ENCODE results near the gene LRWD1.

The LRWD1 gene

DNA sequence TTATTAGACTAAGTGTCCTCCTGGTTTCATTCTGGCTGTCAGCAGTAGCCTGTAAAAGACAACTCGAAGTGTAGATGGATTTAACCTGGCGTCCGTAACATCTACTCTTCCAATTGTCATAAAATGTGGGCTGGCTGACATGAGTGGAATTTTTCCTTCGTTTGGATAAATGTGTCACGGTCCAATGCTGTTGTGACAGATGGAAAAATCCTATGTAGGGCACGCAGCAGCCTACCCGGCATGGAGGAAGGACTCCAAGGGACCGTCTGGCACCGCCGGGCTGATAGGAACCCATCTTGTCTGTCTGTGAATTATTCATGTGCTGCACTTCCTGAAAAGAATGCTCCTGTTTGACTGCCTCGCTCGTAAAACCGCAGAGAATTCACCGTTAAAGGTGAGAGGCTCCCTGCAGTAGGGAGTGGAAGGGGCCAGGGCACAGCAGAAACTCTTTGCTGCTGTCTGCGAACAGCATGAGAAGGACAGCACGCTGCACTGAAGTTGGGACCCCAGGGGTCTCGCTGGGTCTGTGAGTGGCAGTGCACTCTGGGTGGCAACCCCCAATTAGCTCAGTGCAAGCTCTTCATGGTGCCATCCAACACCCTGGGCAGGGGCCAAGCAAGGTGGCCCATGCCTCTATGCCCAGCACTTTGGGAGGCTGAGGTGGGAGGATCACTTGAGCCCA is 33.0 kb upstream of the LRWD1 start:
- no peaks in the 10 kb centered on the region for H3K9me3 ChIP-seq (ENCODE audit: insufficient read depth, low read length, severe bottlenecking)
- H2AFZ ChIP-seq (ENCODE audit: low read depth, low read length): no peak overlapping the region
- ATAC-seq (ENCODE audit: insufficient read depth, low read depth): no peak
- no peak overlapping the region for H3K4me3 ChIP-seq (ENCODE audit: low read depth in 1 of 2, low read length in 2 of 2)
- H3K9ac ChIP-seq (ENCODE audit: low read depth, low read length): no peak overlapping the region
- peak; percentile 21 for DNase-seq
- no peak overlapping the region for H3K27ac ChIP-seq (ENCODE audit: low read length)
- H4K20me1 ChIP-seq (ENCODE audit: insufficient read depth, low read length): 0 out of 2 replicates have a peak, but pooled peaks cover 3% of the 10 kb centered on the region
- H3K4me2 ChIP-seq (ENCODE audit: insufficient read depth, low read length): no peak overlapping the region
- peaks cover 20% of the 10 kb centered on the region for H3K4me1 ChIP-seq (ENCODE audit: insufficient read depth, low read length)
- TF ChIP-seq, protein P1, sequence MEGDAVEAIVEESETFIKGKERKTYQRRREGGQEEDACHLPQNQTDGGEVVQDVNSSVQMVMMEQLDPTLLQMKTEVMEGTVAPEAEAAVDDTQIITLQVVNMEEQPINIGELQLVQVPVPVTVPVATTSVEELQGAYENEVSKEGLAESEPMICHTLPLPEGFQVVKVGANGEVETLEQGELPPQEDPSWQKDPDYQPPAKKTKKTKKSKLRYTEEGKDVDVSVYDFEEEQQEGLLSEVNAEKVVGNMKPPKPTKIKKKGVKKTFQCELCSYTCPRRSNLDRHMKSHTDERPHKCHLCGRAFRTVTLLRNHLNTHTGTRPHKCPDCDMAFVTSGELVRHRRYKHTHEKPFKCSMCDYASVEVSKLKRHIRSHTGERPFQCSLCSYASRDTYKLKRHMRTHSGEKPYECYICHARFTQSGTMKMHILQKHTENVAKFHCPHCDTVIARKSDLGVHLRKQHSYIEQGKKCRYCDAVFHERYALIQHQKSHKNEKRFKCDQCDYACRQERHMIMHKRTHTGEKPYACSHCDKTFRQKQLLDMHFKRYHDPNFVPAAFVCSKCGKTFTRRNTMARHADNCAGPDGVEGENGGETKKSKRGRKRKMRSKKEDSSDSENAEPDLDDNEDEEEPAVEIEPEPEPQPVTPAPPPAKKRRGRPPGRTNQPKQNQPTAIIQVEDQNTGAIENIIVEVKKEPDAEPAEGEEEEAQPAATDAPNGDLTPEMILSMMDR (IDR thresholded peaks at IDR 0.05; ENCODE audit: borderline replicate concordance, extremely low read depth, low read length, poor library complexity, severe bottlenecking): no peak
- TF ChIP-seq EZH2 (IDR thresholded peaks at IDR 0.05; ENCODE audit: borderline replicate concordance, low read depth, low read length, severe bottlenecking): no peak
- no peaks in the 10 kb centered on the region for H3K27me3 ChIP-seq (ENCODE audit: insufficient read depth, low read length, poor library complexity)
- no peaks in the 10 kb centered on the region for H3K79me2 ChIP-seq (ENCODE audit: insufficient read depth, low read length)
- H3K36me3 ChIP-seq (ENCODE audit: insufficient read depth, low read length): peaks cover 9% of the 10 kb centered on the region

DNA sequence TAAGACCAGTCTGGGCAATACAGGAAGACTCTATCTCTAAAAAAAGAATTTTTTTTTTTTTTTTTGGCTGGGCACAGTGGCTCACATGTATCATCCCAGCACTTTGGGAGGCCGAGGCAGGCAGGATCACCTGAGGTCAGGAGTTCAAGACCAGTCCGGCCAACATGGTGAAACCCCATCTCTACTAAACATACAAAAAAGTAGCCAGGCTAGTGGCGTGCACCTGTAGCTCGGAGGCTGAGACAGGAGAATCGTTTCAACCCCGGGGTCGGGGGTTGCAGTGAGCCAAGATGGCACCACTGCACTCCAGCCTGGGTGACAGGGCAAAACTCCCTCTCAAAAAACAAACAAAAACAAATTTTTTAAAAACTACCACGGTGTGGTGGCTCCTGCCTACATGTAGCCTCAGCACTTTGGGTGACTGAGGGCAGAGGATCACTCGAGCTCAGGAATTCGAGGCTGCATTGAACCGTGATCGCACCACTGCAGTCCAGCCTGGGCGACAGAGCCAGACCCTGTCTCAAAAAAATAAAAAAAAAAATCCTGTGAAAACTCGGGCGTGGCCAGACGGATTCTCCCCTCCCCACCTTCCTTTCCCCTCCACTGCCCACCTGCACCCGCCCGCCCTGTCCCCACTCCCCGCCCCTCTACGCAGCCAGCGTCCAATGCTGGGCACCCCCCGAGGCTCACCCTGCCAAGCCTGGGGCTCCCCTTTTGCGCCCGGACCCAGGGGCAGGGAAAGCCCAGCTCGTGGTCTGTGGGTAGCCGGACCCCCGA is 32.2 kb upstream of the LRWD1 start:
- H3K27ac ChIP-seq (ENCODE audit: low read length): no peak overlapping the region
- peak; percentile 14 for ATAC-seq (ENCODE audit: insufficient read depth, low read depth)
- no peaks in the 10 kb centered on the region for H3K27me3 ChIP-seq (ENCODE audit: insufficient read depth, low read length, poor library complexity)
- H3K79me2 ChIP-seq (ENCODE audit: insufficient read depth, low read length): no peaks in the 10 kb centered on the region
- H4K20me1 ChIP-seq (ENCODE audit: insufficient read depth, low read length): 0 out of 2 replicates have a peak, but pooled peaks cover 3% of the 10 kb centered on the region
- no peaks in the 10 kb centered on the region for H3K9me3 ChIP-seq (ENCODE audit: insufficient read depth, low read length, severe bottlenecking)
- H3K36me3 ChIP-seq (ENCODE audit: insufficient read depth, low read length): peaks cover 2% of the 10 kb centered on the region; the same call in 1 of the 2 replicates
- peak overlapping the region; percentile 80 for H3K9ac ChIP-seq (ENCODE audit: low read depth, low read length)
- H3K4me2 ChIP-seq (ENCODE audit: insufficient read depth, low read length): peak overlapping the region; percentile 76
- TF ChIP-seq, protein P1 (IDR thresholded peaks at IDR 0.05; ENCODE audit: borderline replicate concordance, extremely low read depth, low read length, poor library complexity, severe bottlenecking): no peak
- no peak for TF ChIP-seq EZH2 (IDR thresholded peaks at IDR 0.05; ENCODE audit: borderline replicate concordance, low read depth, low read length, severe bottlenecking)
- no peak for DNase-seq
- H3K4me1 ChIP-seq (ENCODE audit: insufficient read depth, low read length): peaks cover 20% of the 10 kb centered on the region
- peak overlapping the region; percentile 38 for H2AFZ ChIP-seq (ENCODE audit: low read depth, low read length)
- H3K4me3 ChIP-seq (ENCODE audit: low read depth in 1 of 2, low read length in 2 of 2): peak overlapping the region in 1 of 2 experiments; percentile 64; a peak in 2 of 4 replicates

DNA sequence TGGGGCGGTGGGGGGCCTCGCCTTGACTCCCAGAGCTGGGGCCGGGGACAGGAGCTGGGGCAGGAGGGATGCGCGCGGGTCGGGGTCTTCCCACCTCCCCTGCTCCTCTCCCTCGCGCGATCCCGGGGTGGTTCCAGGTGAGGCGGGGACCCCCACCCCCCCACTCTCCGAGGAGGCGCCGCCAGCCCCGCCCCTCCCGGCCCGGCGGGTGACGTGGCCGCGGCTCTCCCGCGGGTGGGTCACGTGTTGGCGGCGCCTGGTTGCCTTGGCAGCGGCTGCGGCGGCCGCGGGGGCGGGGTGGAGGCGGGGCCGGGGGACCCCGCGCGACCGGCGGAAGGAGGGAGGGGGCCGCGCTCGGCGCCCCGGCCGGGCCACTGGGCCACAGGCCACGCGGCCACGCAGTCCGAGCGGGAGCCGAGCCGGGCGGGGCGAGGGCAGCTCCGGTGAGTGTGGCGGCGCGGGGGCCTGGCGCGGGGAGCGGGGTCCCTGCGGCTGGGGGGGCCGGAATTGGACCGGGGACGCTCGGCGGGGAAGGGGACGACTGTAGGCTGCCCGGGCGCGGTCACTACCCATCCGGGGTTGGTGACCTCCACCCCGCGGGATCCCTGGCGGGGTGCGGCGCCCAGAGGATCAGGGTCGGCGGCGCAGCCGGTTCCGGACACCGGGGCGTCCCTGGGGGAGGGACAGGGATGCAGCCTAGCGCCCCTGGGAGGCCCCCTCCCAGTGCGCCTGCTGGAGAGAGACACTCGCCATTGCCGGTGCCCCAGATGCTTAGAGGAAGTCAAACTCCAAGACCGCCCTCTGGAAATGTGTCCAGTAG is 31.4 kb upstream of the LRWD1 start, which contains the start of gene ORAI2:
Gene ORAI2, plus strand, starts transcription at position 357 of the 820 bp plus-strand sequence. CDS start 5,382 bp downstream, outside the sequence.
- peaks cover 20% of the 10 kb centered on the region for H3K4me1 ChIP-seq (ENCODE audit: insufficient read depth, low read length)
- no peaks in the 10 kb centered on the region for H3K79me2 ChIP-seq (ENCODE audit: insufficient read depth, low read length)
- no peak for TF ChIP-seq EZH2 (IDR thresholded peaks at IDR 0.05; ENCODE audit: borderline replicate concordance, low read depth, low read length, severe bottlenecking)
- TF ChIP-seq, protein P1 (IDR thresholded peaks at IDR 0.05; ENCODE audit: borderline replicate concordance, extremely low read depth, low read length, poor library complexity, severe bottlenecking): no peak
- H3K4me2 ChIP-seq (ENCODE audit: insufficient read depth, low read length): peak within 1 kb of the TSS; percentile 76
- H3K9ac ChIP-seq (ENCODE audit: low read depth, low read length): peak within 1 kb of the TSS; percentile 80
- ATAC-seq (ENCODE audit: insufficient read depth, low read depth) (peak; percentile 85), DNase-seq (peak; percentile 84)
- H3K4me3 ChIP-seq (ENCODE audit: low read depth in 1 of 2, low read length in 2 of 2): peak within 1 kb of the TSS; percentile 41 to 64; a peak in 3 of 4 replicates
- H2AFZ ChIP-seq (ENCODE audit: low read depth, low read length): peak within 1 kb of the TSS; percentile 71
- H3K27ac ChIP-seq (ENCODE audit: low read length): peak within 1 kb of the TSS; percentile 59; the same call in 1 of the 2 replicates
- H4K20me1 ChIP-seq (ENCODE audit: insufficient read depth, low read length): 0 out of 2 replicates have a peak, but pooled peaks cover 3% of the 10 kb centered on the region
- H3K27me3 ChIP-seq (ENCODE audit: insufficient read depth, low read length, poor library complexity): no peaks in the 10 kb centered on the region
- no peaks in the 10 kb centered on the region for H3K36me3 ChIP-seq (ENCODE audit: insufficient read depth, low read length)
- no peaks in the 10 kb centered on the region for H3K9me3 ChIP-seq (ENCODE audit: insufficient read depth, low read length, severe bottlenecking)
